HFF-Myc (cell line): ENCODE measurements around the gene MRPL42.
"Not testable (repeated sequence)": the region's sequence is repeated elsewhere in the genome, so short reads cannot be mapped to it uniquely, and the experiment has no call there.

Experiments
- DNase-seq: peaks from one replicate; pipeline ENCODE4 v3.0.0-alpha.2; 2011; ENCODE audit warnings: low read depth; ENCODE audit errors: extremely low read depth
- H3K4me3 ChIP-seq: replicated peaks from 2 replicates; pipeline ENCODE4 v1.5.1; 2011; ENCODE audit warnings: low read depth, mild to moderate bottlenecking, control low read depth, low read length
- TF ChIP-seq, protein P1 (sequence below): IDR thresholded peaks from 2 replicates; pipeline ENCODE4 v1.5.1; 2012; ENCODE audit warnings: mild to moderate bottlenecking, low read depth, low read length, control low read depth; ENCODE audit errors: missing control alignments

Gene MRPL42

DNA sequence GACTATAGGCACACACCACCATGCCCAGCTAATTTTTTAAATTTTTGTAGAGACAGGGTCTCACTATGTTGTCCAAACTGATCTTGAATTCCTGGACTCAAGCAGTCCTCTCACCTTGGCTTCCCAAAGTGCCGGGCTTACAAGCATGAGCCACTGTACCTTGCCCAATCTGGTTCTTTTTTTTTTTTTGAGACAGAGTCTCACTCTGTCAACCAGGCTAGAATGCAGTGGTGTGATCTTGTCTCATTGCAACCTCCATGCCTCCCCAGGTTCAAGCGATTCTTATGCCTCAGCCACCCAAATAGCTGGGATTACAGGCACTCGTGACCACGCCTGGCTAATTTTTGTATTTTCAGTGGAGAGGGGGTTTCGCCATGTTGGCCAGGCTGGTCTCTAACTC is 15.4 kb downstream of the MRPL42 start:
- H3K4me3 ChIP-seq: no peak overlapping the region
- TF ChIP-seq, protein P1, sequence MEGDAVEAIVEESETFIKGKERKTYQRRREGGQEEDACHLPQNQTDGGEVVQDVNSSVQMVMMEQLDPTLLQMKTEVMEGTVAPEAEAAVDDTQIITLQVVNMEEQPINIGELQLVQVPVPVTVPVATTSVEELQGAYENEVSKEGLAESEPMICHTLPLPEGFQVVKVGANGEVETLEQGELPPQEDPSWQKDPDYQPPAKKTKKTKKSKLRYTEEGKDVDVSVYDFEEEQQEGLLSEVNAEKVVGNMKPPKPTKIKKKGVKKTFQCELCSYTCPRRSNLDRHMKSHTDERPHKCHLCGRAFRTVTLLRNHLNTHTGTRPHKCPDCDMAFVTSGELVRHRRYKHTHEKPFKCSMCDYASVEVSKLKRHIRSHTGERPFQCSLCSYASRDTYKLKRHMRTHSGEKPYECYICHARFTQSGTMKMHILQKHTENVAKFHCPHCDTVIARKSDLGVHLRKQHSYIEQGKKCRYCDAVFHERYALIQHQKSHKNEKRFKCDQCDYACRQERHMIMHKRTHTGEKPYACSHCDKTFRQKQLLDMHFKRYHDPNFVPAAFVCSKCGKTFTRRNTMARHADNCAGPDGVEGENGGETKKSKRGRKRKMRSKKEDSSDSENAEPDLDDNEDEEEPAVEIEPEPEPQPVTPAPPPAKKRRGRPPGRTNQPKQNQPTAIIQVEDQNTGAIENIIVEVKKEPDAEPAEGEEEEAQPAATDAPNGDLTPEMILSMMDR: no peak
- no peak for DNase-seq

DNA sequence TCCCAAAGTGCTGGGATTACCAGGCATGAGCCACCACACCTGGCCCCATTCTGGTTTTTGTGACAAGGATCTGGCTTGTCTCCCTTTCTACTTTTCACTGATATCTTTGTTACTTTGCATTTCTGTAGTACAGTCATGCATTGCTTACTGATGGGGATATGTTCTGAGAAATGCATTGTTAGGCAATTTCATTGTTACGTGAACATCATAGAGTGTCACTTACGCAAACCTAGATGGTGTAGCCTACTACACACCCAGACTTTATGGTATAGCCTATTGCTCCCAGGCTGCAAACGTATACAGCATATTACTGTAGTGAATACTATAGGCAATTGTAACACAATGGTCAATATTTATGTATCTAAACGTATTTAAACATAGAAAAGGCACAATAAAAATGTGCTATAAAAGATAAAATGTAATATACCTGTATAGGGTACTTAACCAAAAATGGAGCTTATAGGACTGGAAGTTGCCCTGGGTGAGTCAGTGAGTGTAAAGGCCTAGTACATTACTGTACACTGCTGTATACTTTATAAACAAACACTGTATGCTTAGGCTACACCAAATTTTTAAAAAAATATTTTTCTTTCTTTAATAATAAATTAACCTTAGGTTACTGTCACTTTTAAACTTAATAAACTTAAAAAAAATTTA is 16.0 kb downstream of the MRPL42 start:
- no peak overlapping the region for H3K4me3 ChIP-seq
- TF ChIP-seq, protein P1: no peak
- DNase-seq: no peak

DNA sequence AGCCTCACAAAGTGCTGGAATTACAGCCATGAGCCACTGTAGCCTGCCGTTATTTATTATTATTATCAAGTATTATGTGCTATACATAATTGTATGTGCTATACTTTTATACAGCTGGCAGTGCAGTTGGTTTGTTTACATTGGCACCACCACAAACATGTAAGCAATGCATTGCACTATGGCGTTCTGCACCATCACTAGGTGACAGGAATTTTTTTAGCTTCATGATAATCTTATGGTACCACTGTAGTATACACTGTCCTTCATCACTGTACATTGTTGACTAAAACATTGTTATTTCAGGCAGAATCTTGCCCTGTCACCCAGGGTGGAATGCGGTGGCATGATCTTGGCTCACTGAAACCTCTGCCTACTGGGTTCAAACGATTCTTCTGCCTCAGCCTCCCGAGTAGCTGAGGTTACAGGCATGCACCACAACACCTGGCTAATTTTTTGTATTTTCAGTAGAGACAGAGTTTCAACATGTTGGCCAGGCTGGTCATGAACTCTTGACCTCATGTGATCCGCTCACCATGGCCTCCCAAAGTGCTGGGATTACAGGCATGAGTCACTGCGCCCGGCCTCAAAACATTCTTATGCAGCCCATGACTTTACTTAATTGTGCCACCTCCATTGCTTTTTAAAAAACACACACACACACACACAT is 17.1 kb downstream of the MRPL42 start:
- no peak for DNase-seq
- TF ChIP-seq, protein P1: no peak
- no peak overlapping the region for H3K4me3 ChIP-seq

DNA sequence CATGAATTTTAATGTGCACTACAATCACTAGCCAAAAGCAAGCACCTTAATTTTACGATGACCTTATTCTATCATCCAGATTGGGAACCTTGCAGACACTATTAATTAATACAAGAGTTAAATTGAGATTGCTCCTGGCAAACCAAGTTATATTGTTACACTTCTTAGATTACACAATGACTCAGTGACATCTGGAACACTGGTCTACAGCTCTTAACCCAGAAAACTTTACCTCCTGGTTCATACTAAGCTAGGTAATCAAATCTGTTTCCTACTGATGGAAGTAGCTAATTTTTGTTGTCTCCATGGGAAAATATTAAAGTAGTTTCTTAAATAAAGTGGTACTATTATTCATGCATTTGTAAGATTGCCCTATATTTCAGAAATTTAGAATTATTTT is 25.5 kb downstream of the MRPL42 start:
- H3K4me3 ChIP-seq, DNase-seq: not testable (repeated sequence)

DNA sequence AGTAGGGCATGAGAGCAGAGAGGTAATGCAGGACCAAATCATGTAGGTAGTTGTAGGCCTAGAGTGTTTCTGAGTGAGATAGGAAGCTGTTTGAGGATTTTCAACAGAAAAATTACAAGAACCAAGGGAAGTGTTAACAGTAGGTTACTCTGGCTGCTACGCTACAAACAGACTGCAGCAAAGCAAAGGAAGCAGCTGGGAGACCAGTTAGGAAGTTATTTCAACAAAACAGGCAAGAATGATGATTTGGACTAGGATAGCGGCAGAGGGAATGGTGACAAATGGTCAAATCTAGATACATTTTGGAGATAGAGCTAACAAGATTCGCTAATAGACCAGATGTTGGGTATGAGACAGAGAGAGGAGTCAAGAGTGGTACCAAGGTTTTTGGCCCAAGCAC is 26.8 kb downstream of the MRPL42 start:
- DNase-seq: no peak
- no peak overlapping the region for H3K4me3 ChIP-seq
- TF ChIP-seq, protein P1: no peak

DNA sequence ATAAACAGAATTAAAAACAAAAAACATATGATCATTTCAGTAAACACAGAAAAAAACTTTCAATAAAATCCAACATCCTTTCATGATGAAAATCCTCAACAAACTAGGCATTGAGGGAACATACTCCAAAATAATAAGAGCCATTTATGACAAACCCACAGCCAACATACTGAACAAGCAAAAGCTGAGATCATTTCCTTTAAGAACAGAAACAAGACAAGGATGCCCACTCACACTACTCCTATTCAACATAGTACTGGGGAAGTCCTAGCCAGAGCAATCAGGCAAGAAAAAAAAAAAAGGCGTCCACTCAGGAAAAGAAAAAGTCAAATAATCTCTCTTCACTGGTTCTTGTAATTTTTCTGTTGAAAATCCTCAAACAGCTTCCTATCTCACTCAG is 30.1 kb downstream of the MRPL42 start:
- no peak overlapping the region for H3K4me3 ChIP-seq
- TF ChIP-seq, protein P1: no peak
- no peak for DNase-seq

DNA sequence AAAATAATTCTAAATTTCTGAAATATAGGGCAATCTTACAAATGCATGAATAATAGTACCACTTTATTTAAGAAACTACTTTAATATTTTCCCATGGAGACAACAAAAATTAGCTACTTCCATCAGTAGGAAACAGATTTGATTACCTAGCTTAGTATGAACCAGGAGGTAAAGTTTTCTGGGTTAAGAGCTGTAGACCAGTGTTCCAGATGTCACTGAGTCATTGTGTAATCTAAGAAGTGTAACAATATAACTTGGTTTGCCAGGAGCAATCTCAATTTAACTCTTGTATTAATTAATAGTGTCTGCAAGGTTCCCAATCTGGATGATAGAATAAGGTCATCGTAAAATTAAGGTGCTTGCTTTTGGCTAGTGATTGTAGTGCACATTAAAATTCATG is 31.5 kb downstream of the MRPL42 start:
- H3K4me3 ChIP-seq, DNase-seq: not testable (repeated sequence)

DNA sequence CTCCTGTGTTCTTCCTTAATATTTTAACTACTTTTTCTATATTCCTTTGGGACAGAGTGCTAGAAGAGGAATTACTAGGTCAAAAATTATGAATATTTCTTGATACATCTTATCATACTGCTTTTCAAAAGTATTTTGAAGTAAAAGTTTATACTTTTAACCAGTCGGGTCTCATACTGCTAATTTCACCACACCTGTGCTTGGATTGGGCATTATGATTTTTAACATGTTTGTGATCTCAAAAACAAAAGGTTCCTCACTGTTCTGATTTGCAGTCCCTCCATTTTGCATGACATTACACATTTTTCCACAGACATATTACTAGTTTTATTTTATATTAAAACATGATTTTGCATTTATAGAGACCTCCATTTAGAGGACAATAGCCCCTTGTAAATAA is 32.9 kb downstream of the MRPL42 start:
- TF ChIP-seq, protein P1: no peak
- H3K4me3 ChIP-seq: no peak overlapping the region
- no peak for DNase-seq
